ENCODE data around the gene XKR8. TPM values are rescaled to one million over a fixed set of nuclear protein-coding genes. Genes with fewer than 3 reads are reported as not detected.

Gene XKR8
- total RNA-seq, 1 donor from 2014 or later: 3.4 TPM

DNA sequence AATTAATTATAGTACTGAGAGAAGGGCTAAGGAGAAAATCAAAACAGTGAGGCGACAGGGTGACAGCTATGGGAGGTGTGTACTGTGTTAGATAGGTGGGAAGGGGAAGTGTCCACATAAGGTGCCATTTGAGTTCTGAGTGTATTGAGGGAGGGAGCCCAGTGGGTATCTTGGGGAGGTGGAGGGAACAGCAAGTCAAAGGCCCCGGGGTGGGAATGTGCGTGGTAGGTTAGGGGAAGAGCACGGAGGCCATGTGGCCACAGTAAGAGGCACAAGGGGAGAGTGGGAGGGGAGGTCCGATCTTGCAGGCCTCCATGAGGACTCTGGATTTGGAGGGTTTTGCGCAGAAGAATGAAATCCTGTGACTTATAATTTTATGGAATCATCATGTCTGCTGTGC lies 3.0 kb upstream of the XKR8 start:
- DNase-seq: no peak

DNA sequence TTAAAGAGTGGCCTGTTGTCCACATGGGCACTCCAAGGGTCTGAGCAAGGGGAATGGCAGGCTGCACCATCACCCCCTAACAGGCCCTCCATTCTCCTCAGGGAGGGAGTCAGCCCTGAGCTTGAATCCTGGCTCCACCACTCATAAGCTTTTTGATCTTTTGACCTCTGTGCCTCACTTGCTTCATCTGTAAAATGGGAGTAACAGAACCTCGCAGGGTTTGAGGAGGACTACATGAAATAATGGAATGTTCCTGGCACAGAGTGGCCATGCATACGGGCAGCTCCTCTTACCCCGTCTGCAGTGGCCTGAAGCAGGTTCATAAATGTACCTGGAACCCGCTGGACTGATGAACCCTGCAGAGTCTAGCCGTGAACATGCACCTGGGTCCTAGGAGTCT lies 2.1 kb upstream of the XKR8 start:
- DNase-seq: no peak

DNA sequence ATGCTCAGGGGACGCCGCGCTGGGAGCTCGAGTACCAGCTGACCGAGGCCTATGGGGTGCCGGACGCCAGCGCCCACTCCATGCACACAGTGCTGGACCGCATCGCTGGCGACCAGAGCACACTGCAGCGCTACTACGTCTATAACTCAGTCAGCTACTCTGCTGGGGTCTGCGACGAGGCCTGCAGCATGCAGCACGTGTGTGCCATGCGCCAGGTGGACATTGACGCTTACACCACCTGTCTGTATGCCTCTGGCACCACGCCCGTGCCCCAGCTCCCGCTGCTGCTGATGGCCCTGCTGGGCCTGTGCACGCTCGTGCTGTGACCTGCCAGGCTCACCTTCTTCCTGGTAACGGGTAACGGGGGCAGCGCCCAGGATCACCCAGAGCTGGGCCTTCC lies 1.3 kb upstream of the XKR8 start:
- no peak for DNase-seq

DNA sequence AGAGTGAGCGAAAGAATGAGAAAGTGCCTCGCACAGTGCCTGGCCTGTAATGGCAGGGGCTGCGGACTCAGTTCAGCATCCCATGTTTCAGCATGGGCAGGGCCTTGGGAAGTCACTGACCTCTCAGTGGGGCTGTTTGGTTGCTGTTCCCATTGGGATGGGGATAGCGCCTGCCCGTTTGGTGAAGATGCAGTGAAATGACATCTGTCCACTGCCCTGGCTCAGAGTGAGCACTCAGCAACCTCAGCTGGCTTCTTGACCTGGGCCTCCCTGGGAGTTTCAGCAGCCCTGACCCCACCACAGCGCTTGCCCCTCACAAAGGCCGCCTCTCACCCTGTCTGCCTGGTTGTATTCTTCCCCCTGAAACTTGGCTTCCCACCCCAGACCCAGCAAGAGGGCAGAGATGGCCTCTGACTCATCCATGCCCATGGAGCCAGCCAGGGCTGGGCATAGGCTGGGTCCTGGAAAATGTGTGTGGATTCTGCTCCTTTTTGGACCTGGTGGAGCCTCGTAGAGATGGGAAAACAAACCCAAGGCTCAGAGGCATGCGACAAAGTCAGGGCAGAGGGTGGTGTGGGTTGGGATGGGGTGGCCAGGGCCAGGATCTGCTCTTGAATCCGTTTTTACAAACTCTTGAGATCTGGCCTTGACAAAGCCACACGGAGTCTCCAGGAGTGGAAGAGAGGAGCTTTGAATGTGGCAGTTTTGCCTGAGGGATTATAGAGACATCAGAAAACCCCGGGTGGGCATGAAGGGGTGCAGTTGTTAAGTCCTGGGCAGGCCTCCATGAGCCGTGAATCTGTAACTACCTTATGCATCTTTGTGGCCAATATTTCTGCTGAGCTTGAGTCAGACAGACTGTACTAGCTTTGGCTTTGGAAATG lies 1.2 kb downstream of the XKR8 start:
- DNase-seq: no peak

DNA sequence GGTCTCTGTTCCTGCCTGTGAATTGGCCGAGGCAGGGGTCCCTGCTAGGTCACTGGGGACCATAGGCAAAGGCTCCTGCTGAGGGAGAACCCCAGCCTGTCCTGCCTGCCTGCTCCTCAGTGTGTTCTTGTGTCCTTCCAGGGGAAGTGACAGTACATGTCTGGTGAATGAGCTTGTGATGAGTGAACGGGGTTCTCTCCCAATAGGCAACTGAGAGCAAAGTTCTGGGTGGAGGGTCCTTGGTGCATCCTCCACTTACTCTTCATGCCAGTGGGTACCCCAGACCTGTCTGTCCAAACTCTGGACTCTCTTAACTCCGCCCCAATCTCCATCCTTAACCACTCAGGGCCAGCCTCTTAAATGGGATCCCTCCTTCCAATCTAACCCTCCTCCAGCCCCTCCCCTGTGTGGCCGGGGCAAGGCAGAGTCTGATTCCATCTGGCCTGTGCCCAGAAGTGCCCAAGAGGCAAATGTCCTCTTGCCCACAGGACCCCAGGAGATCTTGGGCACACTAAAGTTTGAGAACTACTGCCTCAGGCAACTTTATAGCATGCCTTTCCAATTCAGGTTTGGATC lies 2.0 kb downstream of the XKR8 start:
- DNase-seq: no peak

DNA sequence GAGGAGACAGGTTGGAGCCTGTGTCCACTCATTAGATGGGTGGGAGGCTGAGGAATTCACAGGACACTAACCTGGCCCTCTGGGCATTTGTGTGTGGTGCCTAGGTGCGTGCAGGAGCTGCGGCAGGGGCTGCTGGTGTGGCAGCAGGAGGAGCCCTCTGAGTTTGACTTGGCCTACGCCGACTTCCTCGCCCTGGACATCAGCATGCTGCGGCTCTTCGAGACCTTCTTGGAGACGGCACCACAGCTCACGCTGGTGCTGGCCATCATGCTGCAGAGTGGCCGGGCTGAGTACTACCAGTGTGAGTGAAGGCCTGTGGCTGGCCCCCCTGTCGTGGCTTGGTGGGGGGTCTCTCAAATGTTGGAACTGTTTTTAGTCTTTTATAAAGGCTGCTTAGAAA lies 3.6 kb downstream of the XKR8 start:
- no peak for DNase-seq

DNA sequence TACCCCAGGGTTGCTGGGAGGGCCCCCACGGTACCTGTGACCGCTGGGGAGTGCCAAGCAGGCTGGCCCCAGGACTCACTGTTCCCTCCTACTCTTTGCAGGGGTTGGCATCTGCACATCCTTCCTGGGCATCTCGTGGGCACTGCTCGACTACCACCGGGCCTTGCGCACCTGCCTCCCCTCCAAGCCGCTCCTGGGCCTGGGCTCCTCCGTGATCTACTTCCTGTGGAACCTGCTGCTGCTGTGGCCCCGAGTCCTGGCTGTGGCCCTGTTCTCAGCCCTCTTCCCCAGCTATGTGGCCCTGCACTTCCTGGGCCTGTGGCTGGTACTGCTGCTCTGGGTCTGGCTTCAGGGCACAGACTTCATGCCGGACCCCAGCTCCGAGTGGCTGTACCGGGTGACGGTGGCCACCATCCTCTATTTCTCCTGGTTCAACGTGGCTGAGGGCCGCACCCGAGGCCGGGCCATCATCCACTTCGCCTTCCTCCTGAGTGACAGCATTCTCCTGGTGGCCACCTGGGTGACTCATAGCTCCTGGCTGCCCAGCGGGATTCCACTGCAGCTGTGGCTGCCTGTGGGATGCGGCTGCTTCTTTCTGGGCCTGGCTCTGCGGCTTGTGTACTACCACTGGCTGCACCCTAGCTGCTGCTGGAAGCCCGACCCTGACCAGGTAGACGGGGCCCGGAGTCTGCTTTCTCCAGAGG lies 6.8 kb downstream of the XKR8 start:
- no peak for DNase-seq

DNA sequence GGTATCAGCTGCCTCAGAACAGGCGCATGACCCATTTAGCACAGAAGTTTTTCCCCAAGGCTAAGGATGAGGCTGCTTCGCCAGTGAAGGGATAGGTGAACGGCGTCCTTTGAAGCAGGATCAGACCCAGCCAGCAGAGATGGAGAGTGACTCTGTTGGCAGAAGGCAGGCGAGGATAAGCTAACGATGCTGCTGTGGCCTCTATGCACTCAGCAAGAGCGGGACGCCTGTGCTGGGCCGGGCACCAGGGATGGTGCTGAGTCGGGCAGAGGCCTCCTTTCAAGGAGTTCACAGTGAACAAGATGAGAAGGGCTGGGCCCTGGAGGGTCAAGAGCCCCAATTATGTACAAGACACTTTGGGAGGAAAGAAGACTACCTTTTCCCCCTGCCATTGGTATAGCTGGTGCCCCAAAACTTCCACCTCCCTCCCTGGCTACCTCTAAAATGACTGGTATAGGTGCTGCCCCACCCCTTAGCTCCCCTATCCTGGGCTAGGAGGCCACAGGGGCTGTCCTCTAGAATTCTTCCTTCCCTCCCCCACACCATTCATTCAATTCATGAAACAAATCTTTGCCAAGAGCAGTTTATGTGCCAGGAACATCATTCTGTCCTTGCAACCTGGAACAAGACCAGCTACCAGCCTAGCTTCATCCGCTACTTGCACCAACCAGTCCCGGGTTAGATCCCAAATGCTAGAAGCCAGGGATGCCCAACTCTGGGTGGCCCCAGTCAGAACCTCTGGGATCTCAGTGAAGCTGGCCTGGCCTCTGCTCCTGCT lies 7.5 kb downstream of the XKR8 start:
- DNase-seq: no peak

DNA sequence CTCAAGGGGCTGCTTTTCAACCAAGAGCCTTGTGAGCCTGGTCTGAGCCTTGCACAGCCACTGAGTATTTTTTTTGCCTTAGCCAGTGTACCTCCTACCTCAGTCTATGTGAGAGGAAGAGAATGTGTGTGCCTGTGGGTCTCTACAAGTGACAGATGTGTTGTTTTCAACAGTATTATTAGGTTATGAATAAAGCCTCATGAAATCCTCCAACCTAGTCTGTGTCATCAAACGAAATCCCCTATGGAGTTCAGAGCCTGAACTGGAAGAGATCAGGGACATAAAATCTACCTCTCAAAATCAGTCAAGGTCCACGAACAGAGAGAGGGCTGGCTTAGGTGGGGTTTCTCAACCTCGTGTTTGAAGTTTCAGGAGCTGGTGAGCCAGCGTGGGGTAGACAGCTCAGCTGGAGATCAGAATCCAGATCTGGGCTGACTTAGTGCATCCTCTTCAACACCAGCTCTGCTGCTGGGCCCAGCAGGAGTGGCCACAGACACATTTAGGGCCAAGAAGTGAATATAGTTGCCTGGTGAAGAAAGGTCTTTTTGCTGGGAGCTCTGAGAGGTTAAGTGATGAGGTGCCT lies 8.2 kb downstream of the XKR8 start:
- no peak for DNase-seq

DNA sequence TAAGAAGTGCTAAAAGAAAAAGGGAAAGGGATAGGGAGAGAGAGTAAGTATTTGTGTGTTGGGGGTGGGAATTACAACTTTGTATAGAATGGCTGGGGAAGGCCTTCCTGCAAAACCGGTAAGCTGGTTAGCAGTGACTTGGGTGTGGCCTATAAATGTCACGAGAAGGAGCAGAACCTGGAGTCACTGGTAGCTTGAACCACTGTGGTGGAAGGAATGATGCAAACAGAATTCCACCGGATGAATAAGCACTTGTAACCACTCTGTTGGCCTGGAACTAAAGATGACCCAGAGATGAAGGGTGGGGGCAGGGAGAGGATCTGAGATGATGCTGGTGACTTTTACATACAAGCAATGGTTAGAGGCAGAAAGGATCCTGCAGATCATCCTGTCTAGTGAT lies 8.9 kb downstream of the XKR8 start:
- no peak for DNase-seq

DNA sequence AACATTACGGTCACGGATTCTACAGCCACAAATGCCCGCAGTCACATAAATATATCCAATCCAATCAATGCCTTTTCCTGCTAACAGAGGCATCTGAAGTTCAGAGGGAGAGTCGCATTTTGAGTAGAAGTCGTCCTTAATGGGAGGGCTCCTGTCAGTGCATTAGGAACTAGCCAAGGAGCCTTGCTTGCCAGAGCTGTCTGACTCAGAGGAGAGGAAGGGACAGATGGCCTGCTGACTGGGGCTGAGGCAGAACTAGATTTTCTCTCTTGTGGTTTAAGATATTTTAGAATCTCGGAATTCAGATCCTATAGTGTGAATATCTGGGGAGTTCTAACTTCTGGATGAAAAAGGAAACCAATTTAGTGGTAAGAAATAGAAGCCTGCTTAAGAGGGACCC lies 10.6 kb downstream of the XKR8 start:
- no peak for DNase-seq

DNA sequence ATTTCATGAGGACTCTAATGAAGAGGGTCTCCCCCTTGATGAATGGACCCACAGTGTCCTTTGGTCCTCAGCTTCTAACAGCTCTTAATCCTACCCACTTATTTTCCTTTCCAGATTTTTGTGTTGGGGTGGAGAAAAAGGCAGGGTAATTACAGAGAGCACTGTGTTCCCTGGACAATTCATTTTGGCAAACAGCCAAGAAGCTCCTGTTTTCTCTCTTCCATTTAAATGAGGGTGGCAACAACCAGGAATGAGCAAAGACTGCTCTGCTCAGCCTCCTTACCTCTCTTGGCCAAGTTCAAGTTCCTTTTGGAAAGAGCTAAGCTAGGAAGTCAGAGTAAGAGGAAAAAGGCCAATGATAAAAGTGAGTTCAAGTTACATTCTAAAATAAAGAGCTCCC lies 11.9 kb downstream of the XKR8 start:
- no peak for DNase-seq

DNA sequence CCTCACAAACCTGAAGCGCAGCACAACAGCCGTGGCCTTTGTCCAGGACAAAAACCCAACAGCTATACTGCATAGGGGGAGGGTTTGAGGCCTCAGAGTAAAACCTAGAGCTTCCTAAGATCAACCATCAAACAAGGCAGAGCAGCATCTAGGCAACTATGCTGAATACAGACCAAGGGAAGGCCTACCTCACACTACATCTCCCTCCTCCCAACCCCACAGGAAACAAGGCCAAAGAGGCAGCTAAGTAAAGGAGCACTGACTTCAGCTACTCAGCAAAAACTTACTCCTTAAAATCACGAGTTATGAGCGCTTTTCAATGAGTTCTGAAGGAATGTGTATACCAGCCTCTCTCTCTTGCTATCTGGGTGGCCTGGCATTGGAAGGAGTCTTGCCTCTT lies 12.4 kb downstream of the XKR8 start:
- DNase-seq: no peak

DNA sequence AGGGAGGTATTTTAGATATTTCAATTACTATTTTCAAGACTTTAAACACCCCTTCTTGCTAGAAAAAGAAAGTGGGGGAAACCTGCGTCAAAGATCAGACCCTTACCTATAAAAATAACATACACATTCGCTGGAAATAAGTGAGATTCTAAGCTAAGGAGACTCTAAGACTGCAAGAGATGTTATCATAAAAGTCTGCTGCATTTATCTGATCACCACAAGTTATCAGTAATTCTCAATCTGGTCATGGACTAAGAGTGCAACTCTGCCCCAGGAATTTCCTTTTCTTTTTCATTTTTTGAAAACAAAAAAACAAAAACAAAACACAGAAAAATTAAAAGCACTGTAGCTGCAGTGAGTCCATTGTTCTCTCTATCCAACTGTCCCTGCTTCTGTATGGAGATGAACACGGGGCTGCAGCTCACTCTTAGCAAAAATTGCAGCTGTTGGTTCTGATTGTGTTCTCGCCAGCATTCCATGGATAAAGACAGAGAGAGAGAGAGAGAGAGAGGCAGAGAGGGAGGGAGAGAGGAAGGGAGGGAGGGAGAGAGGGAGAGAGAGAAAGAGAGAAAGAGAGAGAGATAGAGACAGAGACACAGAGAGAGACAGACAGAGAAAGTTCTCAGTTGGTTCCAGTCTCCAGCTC lies 14.1 kb downstream of the XKR8 start:
- DNase-seq: no peak

DNA sequence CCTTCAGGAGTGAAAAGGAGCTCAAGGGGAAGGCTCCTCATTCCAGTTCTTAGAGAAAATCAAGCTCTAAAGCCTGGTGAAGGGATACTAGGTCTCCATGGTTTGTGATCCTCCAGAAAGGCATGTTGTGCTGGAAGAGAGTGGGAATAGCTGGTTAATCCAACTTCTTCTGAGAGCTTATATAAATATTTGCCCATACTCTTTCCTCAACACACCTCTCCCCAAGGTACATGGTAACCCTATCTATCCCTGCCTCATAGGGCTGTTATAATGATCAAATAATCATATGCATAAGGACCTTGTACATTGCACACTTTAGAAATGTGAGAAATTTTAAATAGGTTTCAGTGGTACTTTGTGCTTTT lies 14.6 kb downstream of the XKR8 start:
- DNase-seq: no peak

DNA sequence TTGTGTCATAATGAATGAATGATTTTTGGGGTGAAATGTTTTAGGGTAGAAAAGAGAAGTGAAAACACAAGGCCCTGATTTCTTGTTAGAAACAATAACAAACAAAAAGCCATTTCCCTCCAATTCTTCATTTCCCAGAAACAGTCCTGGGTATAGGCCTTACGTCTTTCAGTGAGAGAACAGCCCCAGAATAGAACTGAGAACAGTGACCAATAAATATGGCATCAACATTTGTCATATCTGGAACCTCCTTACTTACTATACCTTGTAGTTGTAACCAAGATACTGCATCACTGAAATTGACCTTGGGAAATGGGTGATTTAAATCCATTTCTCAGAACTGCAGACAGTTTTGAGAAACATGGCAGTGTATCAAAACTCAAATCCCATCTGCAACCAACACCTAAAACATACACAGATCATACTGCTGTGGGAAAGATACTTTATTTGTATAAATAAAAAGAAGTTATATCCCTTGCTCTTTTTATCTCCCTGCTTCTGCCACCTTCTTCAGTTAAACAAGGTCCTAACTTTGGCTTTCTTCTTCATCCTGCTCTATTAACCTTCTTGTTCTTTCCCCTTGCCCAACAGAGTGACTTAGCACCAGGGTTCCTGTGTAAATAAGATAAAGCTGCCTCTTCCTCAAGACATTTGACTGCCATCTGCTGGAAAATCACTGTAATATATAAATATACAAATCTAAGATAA lies 19.5 kb downstream of the XKR8 start:
- DNase-seq: no peak

DNA sequence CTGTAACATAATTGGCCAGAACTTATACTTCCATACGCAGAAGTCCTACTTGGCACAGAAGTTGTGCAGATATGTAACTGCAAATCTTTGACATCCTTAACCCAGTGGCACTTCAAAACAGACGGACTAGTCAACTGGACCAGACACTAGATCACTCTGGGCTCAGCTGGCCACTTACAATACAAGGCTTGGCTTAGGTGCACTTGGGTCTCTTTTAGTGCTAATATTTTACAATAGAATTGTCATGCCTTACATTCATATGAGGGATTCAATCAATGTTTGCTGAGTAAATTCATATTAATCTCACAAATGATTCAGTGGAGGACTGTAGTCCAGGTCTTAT lies 20.1 kb downstream of the XKR8 start:
- DNase-seq: no peak

DNA sequence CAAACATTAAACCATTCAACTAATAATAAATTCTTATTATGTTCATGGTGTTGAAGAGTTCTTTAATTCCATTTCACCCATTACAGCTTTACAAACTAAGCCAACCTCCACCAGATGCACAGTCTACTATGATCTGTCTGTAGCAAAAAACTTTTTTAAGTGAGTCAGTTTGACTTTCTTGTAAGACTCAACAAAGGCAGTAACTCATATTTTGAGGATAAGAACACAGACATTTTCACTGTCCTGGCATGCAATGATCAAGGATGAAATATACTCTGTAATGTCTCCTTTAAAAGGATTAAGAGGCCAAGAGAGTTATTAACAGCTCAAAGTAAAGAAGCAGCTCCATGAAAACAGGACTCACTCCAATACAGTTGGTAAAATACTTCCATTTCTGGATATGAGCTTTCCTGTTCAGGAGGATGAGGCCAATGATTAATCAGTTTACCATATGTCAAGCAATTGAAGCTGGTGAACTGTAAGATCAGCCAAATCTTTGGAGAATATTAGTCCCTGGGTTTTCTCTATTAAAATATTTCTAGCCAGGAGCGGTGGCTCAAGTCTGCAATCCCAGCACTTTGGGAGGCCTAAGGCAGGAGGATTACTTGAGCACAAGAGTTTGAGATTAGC lies 20.6 kb downstream of the XKR8 start:
- DNase-seq: no peak

DNA sequence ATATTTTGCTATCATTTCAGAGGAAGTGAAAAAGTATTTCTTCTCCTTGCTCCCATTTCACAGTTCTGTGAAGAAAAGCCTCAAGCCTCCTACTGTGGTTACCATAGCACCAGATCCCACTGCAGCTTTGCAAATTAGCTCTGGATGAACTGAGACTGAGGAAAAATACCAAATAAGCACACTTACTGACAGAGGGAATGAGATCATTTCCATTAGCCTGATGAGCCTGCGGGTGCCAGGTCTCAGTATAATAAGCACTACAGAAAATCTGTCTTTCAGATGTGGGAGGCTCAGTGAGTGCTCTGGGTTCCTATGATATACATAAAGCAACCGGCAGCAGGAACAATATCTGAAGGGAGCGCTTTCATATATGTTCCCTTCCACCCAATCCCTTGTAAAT lies 21.4 kb downstream of the XKR8 start:
- no peak for DNase-seq

DNA sequence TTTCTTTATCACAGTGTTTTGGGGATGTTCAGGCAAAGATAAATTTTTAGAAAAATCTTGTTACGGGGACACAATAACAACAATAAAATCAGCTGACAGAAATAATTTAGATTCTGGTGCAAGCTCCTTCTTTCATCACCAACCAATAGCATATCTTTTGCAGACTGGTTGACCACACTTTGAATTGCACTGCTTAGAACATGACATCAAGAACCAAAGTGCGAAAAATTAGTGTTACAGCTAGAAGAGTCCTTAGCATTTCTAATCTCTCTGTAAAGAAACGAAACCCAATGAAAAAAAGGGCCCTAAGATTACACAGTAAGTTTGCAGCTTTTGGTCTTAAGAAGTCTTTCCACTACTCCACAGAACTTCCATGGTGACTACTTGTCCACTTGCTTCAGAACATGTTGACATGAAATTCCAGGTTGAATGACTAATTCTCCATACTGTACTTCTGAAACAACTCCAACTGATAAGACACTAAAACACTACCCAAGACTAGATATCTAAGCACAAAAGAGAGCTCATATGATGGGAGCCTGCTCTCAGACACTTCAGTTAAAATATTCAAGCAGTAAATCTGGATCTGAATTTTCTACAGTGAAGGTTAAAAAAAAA lies 31.3 kb downstream of the XKR8 start:
- DNase-seq: no peak

DNA sequence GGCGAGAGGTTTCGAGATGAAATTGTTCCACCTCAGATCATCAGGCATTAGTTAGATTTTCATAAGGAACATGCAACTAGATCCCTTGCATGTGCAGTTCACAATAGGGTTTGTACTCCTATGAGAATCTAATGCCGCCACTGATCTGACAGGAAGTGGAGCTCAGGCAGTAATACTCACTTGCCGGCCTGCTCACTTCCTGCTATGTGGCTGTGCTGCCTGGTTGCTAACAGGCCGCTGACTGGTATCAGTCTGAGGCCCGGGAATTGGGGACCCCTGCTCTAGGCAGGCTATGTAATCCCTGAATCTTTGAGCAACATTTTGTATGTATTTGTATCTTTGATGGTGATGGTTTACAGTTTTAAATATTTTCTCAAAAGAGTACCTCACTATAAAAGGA lies 32.5 kb downstream of the XKR8 start:
- DNase-seq: no peak
